Upper lobe of left lung (tissue), 6 donors: ENCODE measurements around the gene WASF3. TPM values are rescaled to one million over a fixed set of nuclear protein-coding genes. Genes with fewer than 3 reads are reported as not detected.

Source experiments
- ATAC-seq, 2 donors: fragments of 200-7000 bp; cut with Tn5 transposase; one replicate each; pipeline ENCODE4 v1.9.1; 2022; ENCODE audit warnings: mild to moderate bottlenecking in 2 of 2, moderate library complexity in 2 of 2; ENCODE audit not compliant: low FRiP score in 2 of 2
- DNase-seq, 2 donors: peaks; one replicate each; pipeline ENCODE4 v3.0.0-alpha.2; 2019 to 2020
- H3K27ac ChIP-seq, 4 donors: fragments of 200-600 bp; sonication (generic); one replicate each; pipeline ENCODE4 v1.5.1; 2016 to 2019
- H3K27me3 ChIP-seq, 4 donors: fragments of 200-600 bp; sonication (generic); one replicate each; pipeline ENCODE4 v1.5.1; 2017 to 2019
- H3K36me3 ChIP-seq, 4 donors: fragments of 200-600 bp; sonication (generic); one replicate each; pipeline ENCODE4 v1.5.1; 2016 to 2019
- H3K4me1 ChIP-seq, 4 donors: fragments of 200-600 bp; sonication (generic); one replicate each; pipeline ENCODE4 v1.5.1; 2018 to 2019
- H3K4me3 ChIP-seq, 4 donors: fragments of 200-600 bp; sonication (generic); one replicate each; pipeline ENCODE4 v1.5.1; 2017 to 2019; ENCODE audit warnings: mild to moderate bottlenecking in 2 of 4, moderate library complexity in 1 of 4
- H3K9me3 ChIP-seq, 4 donors: fragments of 200-600 bp; sonication (generic); one replicate each; pipeline ENCODE4 v1.5.1; 2018 to 2019
- CTCF ChIP-seq, 6 experiments: fragments of 450-650 bp in 4 of 6; fragments of 200-600 bp in 2 of 6; sonication (generic) in 2 of 6; IDR thresholded peaks; one replicate each; pipeline ENCODE4 v1.5.1; 2016 to 2019; ENCODE audit warnings: antibody characterized with exemption in 6 of 6
- EP300 ChIP-seq, 4 donors: sonication (generic); formaldehyde crosslinking; IDR thresholded peaks; one replicate each; pipeline ENCODE4 v1.5.1; 2017; ENCODE audit warnings: antibody characterized with exemption in 4 of 4, control low read depth in 2 of 4
- POLR2A ChIP-seq, 4 donors: fragments of 450-650 bp; IDR thresholded peaks; one replicate each; pipeline ENCODE4 v1.5.1; 2016 to 2017; ENCODE audit warnings: antibody characterized with exemption in 4 of 4, mild to moderate bottlenecking in 2 of 4
- POLR2AphosphoS5 ChIP-seq, 2 donors: sonication (generic); formaldehyde crosslinking; IDR thresholded peaks; one replicate each; pipeline ENCODE4 v1.5.1; 2017; ENCODE audit warnings: antibody characterized with exemption in 2 of 2
- WGBS, 2 donors: methylation state at CpG; one replicate each; pipeline ENCODE4 v1.1.5; 2017 to 2018; 5-methylcytosine and 5-hydroxymethylcytosine counted together
- total RNA-seq, 6 donors: library from RNA; depleted of rRNA in 4 of 6; stranded (reverse); fragments of >200 nt in 4 of 6; gene quantifications; one replicate each; pipeline versions ENCODE4 v1.1.0 to v1.2.1, GENCODE V29; 2016 to 2021
- donor health status: DM: no; HTN: no; CAD: no; lungs with moderate emphysema.
- donor health status: DM: no; HTN: yes; CAD: no; lungs with severe emphysema.

The WASF3 gene
- total RNA-seq, 6 donors from 2014 or later, result 12.6 to 23.0 (median 20.2) TPM

DNA sequence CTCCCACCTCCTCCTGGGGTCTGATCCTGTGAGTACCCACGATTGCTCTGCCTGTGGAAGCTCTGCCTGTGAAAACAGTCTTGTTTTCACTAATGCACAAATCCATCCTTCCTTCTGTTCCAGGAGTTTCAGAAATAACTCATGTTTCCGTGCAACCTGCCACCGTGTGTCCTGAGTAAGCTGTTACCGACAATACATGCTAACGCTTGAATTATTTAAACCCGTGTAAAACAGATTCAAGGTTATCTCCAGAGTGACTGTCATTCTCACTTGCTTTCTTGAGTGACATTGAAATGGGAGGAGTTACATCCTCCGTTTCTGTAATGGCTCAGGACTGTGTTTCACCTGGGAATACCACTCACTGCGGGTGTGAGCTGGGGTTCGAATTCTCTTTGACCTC, 178.2 kb downstream of the WASF3 start:
- ATAC-seq, result no peak
- H3K36me3 ChIP-seq, result no peaks in the 10 kb centered on the region
- no peak overlapping the region for H3K27ac ChIP-seq
- H3K27me3 ChIP-seq, result no peaks in the 10 kb centered on the region
- H3K4me1 ChIP-seq, result no peaks in the 10 kb centered on the region
- H3K4me3 ChIP-seq, result no peak overlapping the region
- peaks cover 0 to 16% (median 3%) of the 10 kb centered on the region in 4 donors for H3K9me3 ChIP-seq
- WGBS, 2 donors, result 81% methylated on average over 9 of the region's 9 CpGs
- no peak for TF ChIP-seq POLR2A (IDR thresholded peaks at IDR 0.05)
- TF ChIP-seq POLR2AphosphoS5 (IDR thresholded peaks at IDR 0.05), result no peak
- no peak for TF ChIP-seq EP300 (IDR thresholded peaks at IDR 0.05)
- no peak for TF ChIP-seq CTCF (IDR thresholded peaks at IDR 0.05)
- no peak for DNase-seq

Other genes with a start within 250 kb of the WASF3 start
- gene GPR12, start 203.1 kb downstream of the WASF3 start, total RNA-seq, result not detected